ENCODE measurements around the gene SH3RF3. TPM values are rescaled to one million over a fixed set of nuclear protein-coding genes. Genes with fewer than 3 reads are reported as not detected.
"Not testable (repeated sequence)": the region's sequence is repeated elsewhere in the genome, so short reads cannot be mapped to it uniquely, and the experiment has no call there.

Gene SH3RF3
- total RNA-seq, 4 donors from 2014 or later = 2.2 to 6.1 (median 4.2) TPM

GRCh38 chr2:109531221-109531620 is 402.2 kb downstream of the SH3RF3 start:
- no peak overlapping the region for H3K27ac ChIP-seq
- no peaks in the 10 kb centered on the region for H3K9me3 ChIP-seq
- peaks cover 11% of the 10 kb centered on the region for H3K4me1 ChIP-seq
- no peaks in the 10 kb centered on the region for H3K36me3 ChIP-seq
- no peak overlapping the region for H3K4me3 ChIP-seq
- 82% methylated on average over 5 of the region's 5 CpGs for WGBS
- TF ChIP-seq POLR2A (IDR thresholded peaks at IDR 0.05) = no peak
- TF ChIP-seq CTCF (IDR thresholded peaks at IDR 0.05) = no peak
- no peak for DNase-seq (ENCODE audit: low spot score in 2 of 2)
- H3K27me3 ChIP-seq = no peaks in the 10 kb centered on the region

- Histone ChIP-seq H3K27me3 (no peaks in the 10 kb centered on the region), H3K9me3 (no peaks in the 10 kb centered on the region), H3K4me1 (peaks cover 11% of the 10 kb centered on the region), H3K27ac (no peak overlapping the region), H3K36me3 (no peaks in the 10 kb centered on the region), H3K4me3 (no peak overlapping the region)
- DNase-seq (ENCODE audit: low spot score in 2 of 2) = peak in 1 of 2 donors; percentile 34
- TF ChIP-seq POLR2A (IDR thresholded peaks at IDR 0.05) (no peak), EP300 (IDR thresholded peaks at IDR 0.05) (no peak), CTCF (IDR thresholded peaks at IDR 0.05) (no peak), POLR2AphosphoS5 (IDR thresholded peaks at IDR 0.05) (no peak)
- 92% methylated on average over 10 of the region's 10 CpGs for WGBS
These were observed 403.1 kb downstream of the SH3RF3 start for GRCh38 chr2:109531896-109532727.

GRCh38 chr2:109532728-109533076 is 403.7 kb downstream of the SH3RF3 start:
- Histone ChIP-seq H3K36me3 (no peaks in the 10 kb centered on the region), H3K27ac (no peak overlapping the region), H3K4me1 (peaks cover 11% of the 10 kb centered on the region), H3K27me3 (no peaks in the 10 kb centered on the region), H3K4me3 (no peak overlapping the region), H3K9me3 (no peaks in the 10 kb centered on the region)
- peak in 1 of 2 donors; percentile 62 for DNase-seq (ENCODE audit: low spot score in 2 of 2)
- no peak for TF ChIP-seq POLR2AphosphoS5 (IDR thresholded peaks at IDR 0.05)
- TF ChIP-seq POLR2A (IDR thresholded peaks at IDR 0.05) = no peak
- TF ChIP-seq EP300 (IDR thresholded peaks at IDR 0.05) = no peak
- no peak for TF ChIP-seq CTCF (IDR thresholded peaks at IDR 0.05)
- 97% methylated on average over 5 of the region's 5 CpGs for WGBS

GRCh38 chr2:109533823-109534222 is 404.8 kb downstream of the SH3RF3 start:
- no peaks in the 10 kb centered on the region for H3K27me3 ChIP-seq
- H3K4me3 ChIP-seq = no peak overlapping the region
- H3K9me3 ChIP-seq = no peaks in the 10 kb centered on the region
- peaks cover 11% of the 10 kb centered on the region for H3K4me1 ChIP-seq
- no peaks in the 10 kb centered on the region for H3K36me3 ChIP-seq
- DNase-seq (ENCODE audit: low spot score in 2 of 2) = peak in 1 of 2 donors; percentile 49
- no peak overlapping the region for H3K27ac ChIP-seq
- WGBS = 63% methylated on average over 4 of the region's 7 CpGs
- TF ChIP-seq CTCF (IDR thresholded peaks at IDR 0.05) (no peak), POLR2AphosphoS5 (IDR thresholded peaks at IDR 0.05) (no peak), EP300 (IDR thresholded peaks at IDR 0.05) (no peak), POLR2A (IDR thresholded peaks at IDR 0.05) (no peak)

- TF ChIP-seq CTCF (IDR thresholded peaks at IDR 0.05) = no peak
- no peak for TF ChIP-seq EP300 (IDR thresholded peaks at IDR 0.05)
- no peak for TF ChIP-seq POLR2A (IDR thresholded peaks at IDR 0.05)
- TF ChIP-seq POLR2AphosphoS5 (IDR thresholded peaks at IDR 0.05) = no peak
- WGBS = 84% methylated on average over 6 of the region's 6 CpGs
- no peaks in the 10 kb centered on the region for H3K9me3 ChIP-seq
These were observed 406.4 kb downstream of the SH3RF3 start for GRCh38 chr2:109535217-109535946.

GRCh38 chr2:109536556-109536955 is 407.6 kb downstream of the SH3RF3 start:
- H3K27ac ChIP-seq; H3K4me3 ChIP-seq; H3K27me3 ChIP-seq; H3K4me1 ChIP-seq; DNase-seq (ENCODE audit: low spot score in 2 of 2); H3K36me3 ChIP-seq; H3K9me3 ChIP-seq: not testable (repeated sequence)
- 43% methylated on average over 3 of the region's 3 CpGs for WGBS

More at GRCh38 chr2:109535217-109535946, 406.4 kb downstream of the SH3RF3 start:
- Histone ChIP-seq H3K4me3 (no peak overlapping the region), H3K4me1 (no peaks in the 10 kb centered on the region), H3K36me3 (no peaks in the 10 kb centered on the region), H3K27ac (no peak overlapping the region), H3K27me3 (no peaks in the 10 kb centered on the region)
- DNase-seq (ENCODE audit: low spot score in 2 of 2) = peak in 1 of 2 donors; percentile 49
